Measurements from ENCODE around the gene GMEB2. TPM values are rescaled to one million over a fixed set of nuclear protein-coding genes. Genes with fewer than 3 reads are reported as not detected.

GMEB2 gene
- total RNA-seq, 1 donor from 2014 or later = 11.3 TPM

DNA sequence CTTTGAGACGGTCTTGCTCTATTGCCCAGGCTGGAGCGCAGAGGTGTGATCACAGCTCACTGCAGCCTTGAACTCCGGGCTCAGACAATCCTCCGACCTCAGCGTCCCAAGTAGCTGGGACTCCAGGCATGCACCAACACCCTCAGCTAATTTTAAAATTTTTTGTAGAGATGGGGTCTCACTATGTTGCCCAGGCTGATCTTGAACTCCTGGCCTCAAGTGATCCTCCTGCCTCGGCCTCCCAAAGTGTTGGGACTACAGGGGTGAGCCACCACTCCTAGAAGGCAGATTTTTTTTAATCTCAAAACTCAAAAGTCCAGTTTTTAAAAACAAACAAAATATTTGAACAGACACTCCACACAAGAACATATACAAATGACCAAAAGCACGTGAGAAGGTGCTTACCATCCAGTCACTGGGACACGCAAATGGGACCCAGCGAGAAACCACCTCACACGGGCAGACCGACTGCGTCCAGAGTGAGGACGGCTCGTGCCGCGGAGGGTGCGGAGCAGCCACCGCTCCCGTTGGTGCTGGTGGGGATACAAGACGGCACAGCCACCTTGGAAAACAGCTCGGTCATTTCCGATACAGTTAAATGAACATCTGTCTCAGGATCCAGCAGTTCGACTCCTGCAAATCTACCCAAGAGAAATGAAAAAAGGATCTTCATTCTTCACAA is 44.4 kb downstream of the GMEB2 start:
- TF ChIP-seq, protein P1, sequence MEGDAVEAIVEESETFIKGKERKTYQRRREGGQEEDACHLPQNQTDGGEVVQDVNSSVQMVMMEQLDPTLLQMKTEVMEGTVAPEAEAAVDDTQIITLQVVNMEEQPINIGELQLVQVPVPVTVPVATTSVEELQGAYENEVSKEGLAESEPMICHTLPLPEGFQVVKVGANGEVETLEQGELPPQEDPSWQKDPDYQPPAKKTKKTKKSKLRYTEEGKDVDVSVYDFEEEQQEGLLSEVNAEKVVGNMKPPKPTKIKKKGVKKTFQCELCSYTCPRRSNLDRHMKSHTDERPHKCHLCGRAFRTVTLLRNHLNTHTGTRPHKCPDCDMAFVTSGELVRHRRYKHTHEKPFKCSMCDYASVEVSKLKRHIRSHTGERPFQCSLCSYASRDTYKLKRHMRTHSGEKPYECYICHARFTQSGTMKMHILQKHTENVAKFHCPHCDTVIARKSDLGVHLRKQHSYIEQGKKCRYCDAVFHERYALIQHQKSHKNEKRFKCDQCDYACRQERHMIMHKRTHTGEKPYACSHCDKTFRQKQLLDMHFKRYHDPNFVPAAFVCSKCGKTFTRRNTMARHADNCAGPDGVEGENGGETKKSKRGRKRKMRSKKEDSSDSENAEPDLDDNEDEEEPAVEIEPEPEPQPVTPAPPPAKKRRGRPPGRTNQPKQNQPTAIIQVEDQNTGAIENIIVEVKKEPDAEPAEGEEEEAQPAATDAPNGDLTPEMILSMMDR (IDR thresholded peaks at IDR 0.05) = no peak
- no peak overlapping the region for H3K27ac ChIP-seq
- DNase-seq (no peak), ATAC-seq (no peak)
- no peak overlapping the region for H3K4me3 ChIP-seq
- intact Hi-C loops (cut with DNase I) = no loop called here
- peaks cover 8% of the 10 kb centered on the region for H3K27me3 ChIP-seq
- H3K4me1 ChIP-seq = no peaks in the 10 kb centered on the region
- H3K36me3 ChIP-seq = no peaks in the 10 kb centered on the region
- no peaks in the 10 kb centered on the region for H3K9me3 ChIP-seq

- ATAC-seq = peak; percentile 53
- Histone ChIP-seq H3K27ac (no peak overlapping the region), H3K27me3 (peaks cover 8% of the 10 kb centered on the region), H3K36me3 (no peaks in the 10 kb centered on the region), H3K9me3 (no peaks in the 10 kb centered on the region), H3K4me1 (no peaks in the 10 kb centered on the region), H3K4me3 (no peak overlapping the region)
- DNase-seq = no peak
- TF ChIP-seq, protein P1 (IDR thresholded peaks at IDR 0.05) = no peak
- intact Hi-C loops (cut with DNase I) = no loop called here
Measured at GRCh38 chr20:63580796-63581461, 46.0 kb downstream of the GMEB2 start.

GRCh38 chr20:63579017-63579694 is 47.7 kb downstream of the GMEB2 start:
- Histone ChIP-seq H3K9me3 (no peaks in the 10 kb centered on the region), H3K27me3 (peaks cover 8% of the 10 kb centered on the region), H3K36me3 (no peaks in the 10 kb centered on the region), H3K4me1 (no peaks in the 10 kb centered on the region), H3K27ac (no peak overlapping the region), H3K4me3 (no peak overlapping the region)
- TF ChIP-seq, protein P1 (IDR thresholded peaks at IDR 0.05) = no peak
- no peak for ATAC-seq
- DNase-seq = no peak
- intact Hi-C loops (cut with DNase I) = no loop called here

- peaks cover 2% of the 10 kb centered on the region for H3K4me1 ChIP-seq
- TF ChIP-seq, protein P1 (IDR thresholded peaks at IDR 0.05) = peak; percentile 8
- no peaks in the 10 kb centered on the region for H3K9me3 ChIP-seq
- H3K36me3 ChIP-seq = no peaks in the 10 kb centered on the region
- H3K4me3 ChIP-seq = no peak overlapping the region
- ATAC-seq (no peak), DNase-seq (no peak)
- H3K27me3 ChIP-seq = peaks cover 8% of the 10 kb centered on the region
- H3K27ac ChIP-seq = no peak overlapping the region
- intact Hi-C loops (cut with DNase I) = no loop called here
Measured at GRCh38 chr20:63578224-63579016, 48.5 kb downstream of the GMEB2 start.

DNA sequence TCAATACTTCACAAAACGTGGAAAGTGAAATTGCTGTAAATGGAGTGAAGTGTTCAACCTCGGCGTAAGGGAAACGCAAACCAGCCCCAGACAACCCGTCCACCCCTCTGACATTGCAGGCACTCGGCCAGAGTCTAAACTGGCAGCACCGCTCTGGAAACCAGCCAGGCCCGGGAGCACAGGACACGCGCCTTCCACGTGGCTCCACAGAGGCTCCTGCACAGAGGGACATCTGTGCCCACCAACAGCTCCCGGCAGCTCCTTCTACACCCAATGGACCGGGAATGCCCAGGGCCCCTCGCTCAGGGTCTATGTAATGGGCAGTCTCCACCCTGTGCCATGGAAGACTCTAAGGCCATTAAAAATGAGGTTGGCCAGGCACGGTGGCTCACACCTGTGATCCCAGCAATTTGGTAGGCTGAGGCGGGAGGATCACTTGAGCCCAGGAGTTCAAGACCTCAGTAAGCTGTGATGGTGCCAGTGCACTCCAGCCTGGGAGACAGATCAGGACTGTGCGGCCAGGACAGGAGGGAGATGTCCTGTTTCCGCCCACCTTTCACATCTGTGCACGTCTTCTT is 49.5 kb downstream of the GMEB2 start:
- no peak overlapping the region for H3K27ac ChIP-seq
- TF ChIP-seq, protein P1 (IDR thresholded peaks at IDR 0.05) = no peak
- intact Hi-C loops (cut with DNase I) = no loop called here

More for the DNA sequence above, 49.5 kb downstream of the GMEB2 start:
- Histone ChIP-seq H3K9me3 (no peaks in the 10 kb centered on the region), H3K36me3 (peaks cover 4% of the 10 kb centered on the region), H3K4me1 (peaks cover 12% of the 10 kb centered on the region), H3K27me3 (peaks cover 8% of the 10 kb centered on the region), H3K4me3 (no peak overlapping the region)
- DNase-seq = no peak
- ATAC-seq = no peak
